NK-92 (cell line): Measurements from ENCODE around the gene RAB3IL1.

Experiments
- DNase-seq: peaks from one replicate; lab custom pipeline; 2025; ENCODE audit not compliant: unreplicated experiment; lab: John Stamatoyannopoulos, UW

Gene RAB3IL1

DNA sequence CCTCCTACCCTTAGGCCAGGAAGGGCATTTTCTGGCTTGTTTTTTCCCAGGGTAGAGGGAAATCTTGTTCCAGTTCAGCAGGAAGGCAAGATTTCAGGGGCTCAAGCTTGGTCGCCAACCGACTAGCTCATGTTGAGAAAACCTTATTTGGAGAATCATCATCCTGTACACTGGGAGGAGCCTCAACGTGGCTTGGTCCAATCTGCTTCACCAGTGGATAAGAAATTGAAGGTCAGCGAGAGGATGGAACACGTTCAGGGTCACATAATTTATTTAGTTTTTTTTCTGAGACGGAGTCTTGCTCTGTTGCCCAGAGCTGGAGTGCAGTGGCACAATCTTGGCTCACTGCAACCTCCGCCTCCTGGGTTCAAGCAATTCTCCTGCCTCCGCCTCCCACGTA is 68.7 kb downstream of the RAB3IL1 start:
- DNase-seq: no peak

DNA sequence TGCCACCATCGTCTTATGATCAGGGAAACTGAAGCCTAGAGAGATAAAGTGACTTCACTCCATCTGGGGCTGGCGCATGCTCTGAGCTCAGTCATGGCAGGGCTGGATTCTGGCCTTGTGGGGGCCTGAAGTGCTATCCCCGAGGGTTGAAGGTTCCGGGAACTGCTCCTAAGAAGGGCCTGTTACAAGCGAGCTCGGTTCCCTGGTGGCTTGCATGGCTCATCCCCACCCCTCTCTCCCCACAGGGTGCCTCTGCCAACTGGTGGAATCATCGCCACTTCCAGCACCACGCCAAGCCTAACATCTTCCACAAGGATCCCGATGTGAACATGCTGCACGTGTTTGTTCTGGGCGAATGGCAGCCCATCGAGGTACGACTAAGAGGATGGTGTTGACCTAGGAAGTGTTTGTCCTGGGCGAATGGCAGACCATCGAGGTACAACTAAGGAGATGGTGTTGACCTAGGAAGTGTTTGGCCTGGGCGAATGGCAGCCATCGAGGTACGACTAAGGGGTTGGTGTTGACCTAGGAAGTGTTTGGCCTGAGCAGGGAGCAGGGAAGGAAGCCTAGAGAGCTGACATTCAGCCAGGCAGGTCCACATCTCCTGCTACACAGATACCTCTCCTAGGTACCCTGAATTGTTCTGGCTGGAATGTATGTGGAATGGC is 69.3 kb downstream of the RAB3IL1 start:
- no peak for DNase-seq
